SKM-1 (cell line): ENCODE measurements around the gene TTLL9.

Source experiments
- DNase-seq: peaks from one replicate; lab custom pipeline; 2025; ENCODE audit not compliant: unreplicated experiment; lab: John Stamatoyannopoulos, UW

TTLL9 gene

DNA sequence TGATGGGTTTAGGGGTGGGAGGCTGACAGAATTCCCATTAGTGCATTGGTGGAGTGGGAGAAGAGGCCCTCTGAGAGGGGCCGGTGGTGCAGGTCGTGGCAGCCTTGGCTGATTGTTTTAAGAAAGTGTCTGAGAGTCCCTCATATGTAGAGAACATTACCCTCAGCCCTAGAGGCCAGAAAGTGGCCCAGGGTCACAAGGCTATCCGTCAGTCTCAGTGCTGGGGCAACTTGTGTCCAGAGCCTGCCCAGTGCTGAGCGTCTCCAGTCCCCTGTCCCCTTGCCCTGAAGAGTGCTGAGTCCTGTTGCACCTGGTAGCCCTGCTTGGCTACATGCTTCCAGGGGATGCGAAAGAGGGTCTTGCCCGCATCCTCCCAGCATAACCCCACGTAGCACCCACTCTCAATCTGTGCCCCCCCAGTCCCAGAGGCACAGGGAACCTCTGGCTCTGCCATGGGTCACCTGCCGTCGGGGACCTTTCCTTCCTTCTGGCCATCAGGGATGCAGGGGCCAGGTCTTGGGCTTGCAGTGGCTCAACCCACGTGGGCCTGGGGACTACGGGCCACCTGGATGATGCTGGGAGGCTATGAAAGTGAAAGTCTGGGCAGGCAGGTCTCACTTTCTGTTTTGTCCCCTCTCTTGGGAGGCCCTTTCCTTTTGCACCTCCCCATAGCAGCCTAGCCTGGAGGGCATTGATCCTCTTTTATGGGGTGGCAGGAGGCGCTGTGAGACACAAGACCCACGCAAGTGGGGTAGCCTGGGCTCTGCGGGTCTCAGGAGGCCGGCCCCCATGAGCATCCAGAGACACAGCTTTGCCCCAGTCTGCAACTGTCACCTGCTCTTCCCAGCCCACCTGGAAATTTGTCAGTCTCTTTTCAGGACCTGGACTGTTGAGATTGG lies 12.3 kb upstream of the TTLL9 start:
- no peak for DNase-seq

- no peak for DNase-seq
Observed at GRCh38 chr20:31858760-31859083, 11.7 kb upstream of the TTLL9 start.

- no peak for DNase-seq
Observed at GRCh38 chr20:31859266-31859997, 11.0 kb upstream of the TTLL9 start.

- no peak for DNase-seq
Observed at GRCh38 chr20:31859998-31860380, 10.4 kb upstream of the TTLL9 start.

GRCh38 chr20:31860390-31861134 lies 9.9 kb upstream of the TTLL9 start:
- no peak for DNase-seq

GRCh38 chr20:31861135-31861384 lies 9.4 kb upstream of the TTLL9 start:
- no peak for DNase-seq

GRCh38 chr20:31861385-31862156 lies 8.9 kb upstream of the TTLL9 start:
- DNase-seq, result no peak

- no peak for DNase-seq
Observed at GRCh38 chr20:31862157-31862470, 8.3 kb upstream of the TTLL9 start.

DNA sequence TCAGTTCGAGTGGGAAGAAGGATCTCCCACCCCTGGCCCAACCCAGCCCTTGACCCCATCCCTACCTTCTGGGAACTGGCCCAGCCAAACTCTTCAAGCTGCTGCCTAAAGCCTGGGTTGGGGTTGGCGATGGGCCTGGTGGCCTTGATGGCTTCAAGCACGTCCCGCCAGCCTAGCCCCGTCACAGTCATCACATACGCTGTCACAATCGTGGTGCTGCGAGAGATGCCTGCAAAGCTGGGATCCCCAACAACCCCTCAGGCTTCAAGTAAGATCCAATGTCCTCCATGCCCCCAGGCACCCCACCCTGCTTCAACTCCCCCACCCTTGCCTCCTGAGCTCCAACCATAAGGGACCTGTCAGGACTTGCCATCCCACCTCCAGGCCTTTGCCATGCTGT lies 7.9 kb upstream of the TTLL9 start:
- DNase-seq, result no peak

DNA sequence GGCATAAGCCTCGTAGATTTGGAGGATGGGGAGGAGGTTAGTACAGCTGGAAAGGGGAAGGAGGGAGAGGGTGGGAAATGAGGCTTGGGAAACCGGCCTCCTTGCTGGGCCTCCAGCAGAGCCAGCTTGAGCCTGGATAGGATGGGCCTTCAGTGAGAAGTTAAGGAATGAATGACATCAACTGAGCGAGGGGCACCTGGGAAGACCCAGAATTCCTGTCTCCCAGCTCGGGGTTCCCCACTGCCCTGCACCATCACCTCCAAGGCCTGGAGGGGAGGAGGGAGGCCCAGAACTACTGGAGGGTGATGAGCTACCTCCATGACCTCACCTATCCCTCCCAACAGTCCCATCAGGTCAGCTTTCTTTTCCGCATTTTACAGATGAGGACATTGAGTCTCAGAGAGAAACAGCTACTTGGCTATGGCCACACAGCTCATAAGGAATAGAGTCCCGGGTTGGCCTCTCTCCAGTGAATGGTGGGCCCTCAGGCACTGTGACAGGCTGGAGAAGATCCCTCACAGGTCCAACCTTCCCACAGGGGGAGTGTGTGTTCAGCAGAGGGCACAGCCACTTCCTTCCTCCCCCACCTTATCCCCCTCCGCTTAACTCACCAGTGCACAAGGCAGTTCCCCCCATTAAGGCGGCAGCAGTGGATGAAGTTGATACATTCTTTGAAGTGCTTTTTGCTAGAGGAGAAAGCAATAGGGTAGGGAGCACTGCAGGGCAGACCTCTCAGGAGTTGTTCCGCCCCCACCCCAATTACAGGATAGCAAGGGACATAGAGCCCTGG lies 6.9 kb upstream of the TTLL9 start:
- DNase-seq, result no peak

GRCh38 chr20:31864521-31865400 lies 5.7 kb upstream of the TTLL9 start:
- DNase-seq, result no peak

DNA sequence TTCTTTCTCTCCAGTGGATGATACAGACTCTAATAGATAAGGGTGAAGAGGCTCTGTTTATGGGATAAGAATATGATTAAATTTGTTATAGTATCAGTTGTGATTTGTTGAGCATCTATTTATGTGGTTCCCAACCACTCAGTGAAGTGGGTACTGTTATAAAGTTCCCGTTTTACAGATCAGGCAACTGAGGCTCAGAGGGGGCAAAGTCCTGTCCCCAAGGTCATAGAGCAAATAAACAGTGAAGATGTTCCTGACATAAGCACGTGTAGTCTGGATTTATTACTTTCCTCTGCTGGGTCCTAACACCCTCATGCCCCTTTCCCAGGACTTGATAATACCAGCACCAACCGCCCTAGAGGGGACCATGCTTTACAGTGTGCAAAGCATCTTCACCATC lies 4.2 kb upstream of the TTLL9 start:
- DNase-seq, result no peak

GRCh38 chr20:31868853-31869672 lies 1.4 kb upstream of the TTLL9 start:
- DNase-seq, result no peak

- no peak for DNase-seq
Observed at GRCh38 chr20:31869673-31869941, 827 bp upstream of the TTLL9 start.

DNA sequence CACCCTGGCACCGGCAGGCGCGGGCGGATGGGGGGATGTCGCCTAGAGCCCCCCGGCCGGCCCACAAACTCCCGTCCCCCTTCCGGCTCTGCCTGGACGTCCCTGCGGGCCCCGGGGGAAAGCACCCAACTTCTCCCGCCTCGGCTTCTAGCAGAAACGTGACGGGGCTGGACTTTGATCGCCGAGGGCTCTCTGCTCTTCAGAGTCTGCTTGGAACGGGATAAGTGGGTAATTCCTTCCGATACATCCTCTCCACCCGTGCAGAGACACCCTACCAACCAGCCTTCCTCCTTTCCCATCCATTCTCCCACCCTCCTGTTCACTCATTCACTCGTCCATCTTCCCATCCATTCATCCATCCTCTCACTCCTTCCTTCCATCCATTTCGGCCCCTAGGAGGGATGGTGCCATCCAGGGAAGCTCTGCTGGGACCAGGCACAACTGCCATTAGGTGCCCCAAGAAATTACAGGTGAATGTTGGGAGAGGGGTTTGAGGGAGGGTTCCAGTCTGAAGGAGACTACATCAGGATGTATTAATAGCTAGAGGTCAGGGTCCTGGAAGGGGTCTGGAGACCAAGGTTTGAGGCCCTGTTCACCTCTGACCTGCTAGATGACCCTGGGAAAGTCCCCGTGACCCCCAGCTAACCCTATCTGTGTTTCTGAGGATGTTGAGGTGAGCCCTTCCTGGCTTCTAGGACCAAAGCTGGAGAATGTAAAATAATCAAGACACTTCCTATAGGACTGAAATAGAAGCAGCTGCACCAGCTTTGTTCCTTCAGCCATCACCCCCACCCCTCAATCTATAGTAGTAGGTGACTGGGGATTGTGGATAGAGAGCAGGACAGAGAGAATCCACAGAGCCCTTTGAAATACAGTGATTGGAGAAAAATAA lies 538 bp downstream of the TTLL9 start:
- no peak for DNase-seq

DNA sequence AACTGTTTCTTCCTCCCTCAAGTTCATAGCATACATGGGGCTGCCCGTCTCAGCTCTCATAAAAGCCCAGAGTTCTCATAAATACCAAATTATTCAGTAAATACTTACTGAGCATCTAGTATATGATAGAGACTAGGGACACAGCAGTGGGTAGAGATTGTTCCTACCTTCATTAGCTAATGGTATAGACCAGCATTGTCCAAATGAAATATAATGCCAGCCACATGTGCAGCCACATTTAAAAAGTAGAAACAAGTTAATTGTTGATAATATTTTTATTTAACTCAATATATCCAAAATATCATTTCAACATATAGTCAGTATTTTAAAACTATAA lies 1.2 kb downstream of the TTLL9 start:
- DNase-seq, result no peak

GRCh38 chr20:31872406-31872805 lies 2.0 kb downstream of the TTLL9 start:
- no peak for DNase-seq

- no peak for DNase-seq
Observed at GRCh38 chr20:31875671-31876070, 5.2 kb downstream of the TTLL9 start.
